ENCODE data around the gene BICD1.
A peak's percentile ranks its signal among the peaks of the same experiment; 100 is the strongest.

BICD1 gene

DNA sequence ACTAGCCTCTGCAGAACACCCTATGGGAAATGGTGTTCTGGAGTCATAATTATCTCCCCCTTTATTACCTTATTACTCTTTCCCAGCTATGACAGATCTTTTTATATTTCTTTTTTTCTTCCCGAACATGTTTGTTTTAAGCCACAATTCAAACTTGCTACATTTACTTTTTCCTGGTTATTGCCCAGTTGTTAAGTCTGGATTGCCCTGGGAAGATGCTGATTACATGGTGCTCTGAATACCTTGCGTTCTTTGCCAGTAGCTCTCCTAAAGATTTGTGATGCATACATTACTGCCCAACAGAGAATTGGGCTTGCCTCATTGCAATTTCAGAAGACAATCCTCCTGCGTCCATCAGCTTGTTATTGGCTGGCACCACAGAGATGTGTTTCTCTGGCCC is 174.5 kb downstream of the BICD1 start:
- TF ChIP-seq CEBPB (IDR thresholded peaks at IDR 0.05): no peak
- TF ChIP-seq, protein P1, sequence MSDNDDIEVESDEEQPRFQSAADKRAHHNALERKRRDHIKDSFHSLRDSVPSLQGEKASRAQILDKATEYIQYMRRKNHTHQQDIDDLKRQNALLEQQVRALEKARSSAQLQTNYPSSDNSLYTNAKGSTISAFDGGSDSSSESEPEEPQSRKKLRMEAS (IDR thresholded peaks at IDR 0.05): no peak
- no peak for TF ChIP-seq YY1 (IDR thresholded peaks at IDR 0.05; ENCODE audit: low read depth)
- TF ChIP-seq, protein P2, sequence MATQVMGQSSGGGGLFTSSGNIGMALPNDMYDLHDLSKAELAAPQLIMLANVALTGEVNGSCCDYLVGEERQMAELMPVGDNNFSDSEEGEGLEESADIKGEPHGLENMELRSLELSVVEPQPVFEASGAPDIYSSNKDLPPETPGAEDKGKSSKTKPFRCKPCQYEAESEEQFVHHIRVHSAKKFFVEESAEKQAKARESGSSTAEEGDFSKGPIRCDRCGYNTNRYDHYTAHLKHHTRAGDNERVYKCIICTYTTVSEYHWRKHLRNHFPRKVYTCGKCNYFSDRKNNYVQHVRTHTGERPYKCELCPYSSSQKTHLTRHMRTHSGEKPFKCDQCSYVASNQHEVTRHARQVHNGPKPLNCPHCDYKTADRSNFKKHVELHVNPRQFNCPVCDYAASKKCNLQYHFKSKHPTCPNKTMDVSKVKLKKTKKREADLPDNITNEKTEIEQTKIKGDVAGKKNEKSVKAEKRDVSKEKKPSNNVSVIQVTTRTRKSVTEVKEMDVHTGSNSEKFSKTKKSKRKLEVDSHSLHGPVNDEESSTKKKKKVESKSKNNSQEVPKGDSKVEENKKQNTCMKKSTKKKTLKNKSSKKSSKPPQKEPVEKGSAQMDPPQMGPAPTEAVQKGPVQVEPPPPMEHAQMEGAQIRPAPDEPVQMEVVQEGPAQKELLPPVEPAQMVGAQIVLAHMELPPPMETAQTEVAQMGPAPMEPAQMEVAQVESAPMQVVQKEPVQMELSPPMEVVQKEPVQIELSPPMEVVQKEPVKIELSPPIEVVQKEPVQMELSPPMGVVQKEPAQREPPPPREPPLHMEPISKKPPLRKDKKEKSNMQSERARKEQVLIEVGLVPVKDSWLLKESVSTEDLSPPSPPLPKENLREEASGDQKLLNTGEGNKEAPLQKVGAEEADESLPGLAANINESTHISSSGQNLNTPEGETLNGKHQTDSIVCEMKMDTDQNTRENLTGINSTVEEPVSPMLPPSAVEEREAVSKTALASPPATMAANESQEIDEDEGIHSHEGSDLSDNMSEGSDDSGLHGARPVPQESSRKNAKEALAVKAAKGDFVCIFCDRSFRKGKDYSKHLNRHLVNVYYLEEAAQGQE (IDR thresholded peaks at IDR 0.05; ENCODE audit: low read depth): no peak
- TF ChIP-seq RAD21 (IDR thresholded peaks at IDR 0.05; ENCODE audit: low read depth): no peak
- no peak for TF ChIP-seq EGR1 (IDR thresholded peaks at IDR 0.05)
- no peak for TF ChIP-seq CREB1 (IDR thresholded peaks at IDR 0.05; ENCODE audit: low read depth)
- TF ChIP-seq ZBTB7A (IDR thresholded peaks at IDR 0.05; ENCODE audit: low read depth): no peak
- TF ChIP-seq EP300 (IDR thresholded peaks at IDR 0.05; ENCODE audit: borderline replicate concordance): no peak

DNA sequence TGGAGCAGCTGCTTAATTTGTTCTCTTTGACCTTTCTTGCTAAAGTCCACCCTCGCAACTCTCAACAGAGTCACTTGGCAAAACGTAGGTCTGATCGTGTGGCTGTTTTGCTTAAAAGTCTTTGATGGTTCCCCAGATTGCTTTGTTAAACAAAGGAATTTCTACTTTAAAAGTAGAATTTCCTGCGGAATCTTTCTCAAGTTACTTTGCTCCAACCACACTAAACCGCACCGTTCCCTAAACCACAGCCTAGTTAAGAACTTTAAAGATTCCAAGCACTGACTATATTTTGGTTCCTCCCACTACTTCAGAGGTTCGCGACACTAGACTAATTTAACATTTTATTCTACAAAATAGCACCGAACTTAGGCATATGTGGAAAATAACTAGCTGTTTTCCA is 177.9 kb downstream of the BICD1 start:
- no peak for TF ChIP-seq NFIC (IDR thresholded peaks at IDR 0.05)
- no peak for TF ChIP-seq FOXM1 (IDR thresholded peaks at IDR 0.05; ENCODE audit: borderline replicate concordance, low read depth)
- TF ChIP-seq, protein P2 (IDR thresholded peaks at IDR 0.05; ENCODE audit: low read depth): no peak
- no peak for TF ChIP-seq RAD21 (IDR thresholded peaks at IDR 0.05; ENCODE audit: low read depth)
- TF ChIP-seq EP300 (IDR thresholded peaks at IDR 0.05; ENCODE audit: borderline replicate concordance): no peak
- TF ChIP-seq CEBPB (IDR thresholded peaks at IDR 0.05): no peak
- no peak for TF ChIP-seq ZBTB7A (IDR thresholded peaks at IDR 0.05; ENCODE audit: low read depth)
- no peak for TF ChIP-seq EGR1 (IDR thresholded peaks at IDR 0.05)
- TF ChIP-seq TAF1 (IDR thresholded peaks at IDR 0.05; ENCODE audit: low read depth): no peak
- TF ChIP-seq CREB1 (IDR thresholded peaks at IDR 0.05; ENCODE audit: low read depth): no peak
- TF ChIP-seq, protein P3, sequence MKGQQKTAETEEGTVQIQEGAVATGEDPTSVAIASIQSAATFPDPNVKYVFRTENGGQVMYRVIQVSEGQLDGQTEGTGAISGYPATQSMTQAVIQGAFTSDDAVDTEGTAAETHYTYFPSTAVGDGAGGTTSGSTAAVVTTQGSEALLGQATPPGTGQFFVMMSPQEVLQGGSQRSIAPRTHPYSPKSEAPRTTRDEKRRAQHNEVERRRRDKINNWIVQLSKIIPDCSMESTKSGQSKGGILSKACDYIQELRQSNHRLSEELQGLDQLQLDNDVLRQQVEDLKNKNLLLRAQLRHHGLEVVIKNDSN (IDR thresholded peaks at IDR 0.05): no peak
- no peak for TF ChIP-seq YY1 (IDR thresholded peaks at IDR 0.05; ENCODE audit: low read depth)
- TF ChIP-seq TEAD4 (IDR thresholded peaks at IDR 0.05): no peak
- no peak for TF ChIP-seq TCF12 (IDR thresholded peaks at IDR 0.05; ENCODE audit: low read depth)
- TF ChIP-seq, protein P1 (IDR thresholded peaks at IDR 0.05): no peak

DNA sequence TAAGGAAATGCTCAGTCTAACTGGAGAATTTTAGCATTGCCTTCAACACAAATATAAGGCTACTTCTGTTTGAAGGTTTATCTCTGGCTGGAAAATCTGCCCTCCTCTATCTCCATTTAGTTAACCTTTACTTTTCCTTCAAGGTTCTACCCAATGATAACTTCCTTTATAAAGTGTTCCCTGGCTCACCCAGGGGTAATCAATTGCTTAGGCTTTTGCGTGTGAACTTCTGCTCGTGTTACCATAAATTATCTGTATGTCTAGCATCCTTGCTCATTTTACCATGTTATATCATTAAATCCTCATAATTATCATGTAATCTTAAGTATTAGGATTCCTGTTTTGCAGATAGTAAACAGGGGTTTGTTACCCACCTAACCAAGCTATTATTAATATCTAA is 178.4 kb downstream of the BICD1 start:
- no peak for TF ChIP-seq TEAD4 (IDR thresholded peaks at IDR 0.05)
- TF ChIP-seq RAD21 (IDR thresholded peaks at IDR 0.05; ENCODE audit: low read depth): no peak
- no peak for TF ChIP-seq TAF1 (IDR thresholded peaks at IDR 0.05; ENCODE audit: low read depth)
- TF ChIP-seq, protein P2 (IDR thresholded peaks at IDR 0.05; ENCODE audit: low read depth): no peak
- TF ChIP-seq, protein P1 (IDR thresholded peaks at IDR 0.05): no peak
- TF ChIP-seq EGR1 (IDR thresholded peaks at IDR 0.05): no peak
- TF ChIP-seq CREB1 (IDR thresholded peaks at IDR 0.05; ENCODE audit: low read depth): no peak

DNA sequence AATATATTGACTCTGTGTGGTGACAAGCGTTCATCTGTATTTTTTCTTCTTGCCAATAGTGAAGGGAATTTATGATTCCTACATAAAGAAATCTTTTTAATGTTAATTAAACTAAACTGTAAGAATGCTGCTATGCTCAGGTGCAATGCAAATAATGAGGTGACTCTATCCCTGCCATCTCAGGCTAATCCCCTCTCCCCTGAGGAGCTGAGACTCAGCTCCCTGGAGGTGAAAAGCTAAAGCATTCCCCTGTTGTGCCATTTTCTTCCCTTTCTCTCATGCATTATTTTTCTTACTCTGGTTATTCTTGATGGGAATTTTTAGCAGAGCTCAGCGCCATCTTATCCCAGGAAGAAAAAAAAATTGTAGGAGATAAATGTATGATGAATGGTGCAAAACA is 178.8 kb downstream of the BICD1 start:
- no peak for TF ChIP-seq TEAD4 (IDR thresholded peaks at IDR 0.05)
- TF ChIP-seq, protein P1 (IDR thresholded peaks at IDR 0.05): no peak
- TF ChIP-seq TAF1 (IDR thresholded peaks at IDR 0.05; ENCODE audit: low read depth): no peak
- TF ChIP-seq ZBTB7A (IDR thresholded peaks at IDR 0.05; ENCODE audit: low read depth): no peak
- TF ChIP-seq CEBPB (IDR thresholded peaks at IDR 0.05): no peak
- TF ChIP-seq EP300 (IDR thresholded peaks at IDR 0.05; ENCODE audit: borderline replicate concordance): no peak
- TF ChIP-seq CREB1 (IDR thresholded peaks at IDR 0.05; ENCODE audit: low read depth): no peak

DNA sequence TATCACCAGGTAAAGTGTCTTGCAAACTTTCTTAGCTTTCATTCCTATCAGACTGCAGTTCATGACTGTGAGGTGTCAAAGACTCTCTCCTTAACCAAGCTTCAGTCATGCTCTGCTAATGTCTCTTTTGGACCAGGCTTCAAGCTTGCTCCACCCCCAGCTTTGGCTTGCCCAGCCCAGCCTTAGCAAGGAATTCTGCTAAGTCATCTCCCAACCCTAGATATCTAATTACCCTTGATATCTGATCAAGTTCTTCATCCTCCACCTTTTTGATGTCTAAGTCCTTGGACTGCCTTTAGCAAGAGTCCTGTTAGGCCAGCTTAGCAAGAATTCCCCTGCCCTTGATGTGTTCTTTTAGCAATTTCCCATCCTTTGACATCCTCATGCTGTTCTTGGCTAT is 183.8 kb downstream of the BICD1 start:
- TF ChIP-seq, protein P1 (IDR thresholded peaks at IDR 0.05): peak; percentile 62
- TF ChIP-seq CREB1 (IDR thresholded peaks at IDR 0.05; ENCODE audit: low read depth): no peak
